Stimulated activated CD4-positive, alpha-beta T cell treated with anti-CD3 and anti-CD28 coated beads, TNF-alpha, amount 100 ng/mL, for 24 hours (primary cell): Measurements from ENCODE around the gene TRIM61.
A peak's percentile ranks its signal among the peaks of the same experiment; 100 is the strongest.
"Not testable (repeated sequence)": the region's sequence is repeated elsewhere in the genome, so short reads cannot be mapped to it uniquely, and the experiment has no call there.

Source experiments
- DNase-seq, 3 experiments: peaks; one replicate each; pipeline ENCODE4 v3.0.0-alpha.2; 2020; ENCODE audit warnings: low read depth in 3 of 3

Gene TRIM61

GRCh38 chr4:164956766-164957643 lies 20.5 kb downstream of the TRIM61 start:
- peak; percentile 48 to 76 (median 55) for DNase-seq

GRCh38 chr4:164955107-164955805 lies 22.2 kb downstream of the TRIM61 start:
- DNase-seq, result no peak

- no peak for DNase-seq
These were observed 24.9 kb downstream of the TRIM61 start for GRCh38 chr4:164952551-164952950.

- no peak for DNase-seq
These were observed 27.9 kb downstream of the TRIM61 start for GRCh38 chr4:164949448-164950143.

GRCh38 chr4:164948975-164949374 lies 28.5 kb downstream of the TRIM61 start:
- no peak for DNase-seq

- not testable (repeated sequence) for DNase-seq
These were observed 29.5 kb downstream of the TRIM61 start for GRCh38 chr4:164948006-164948405.

GRCh38 chr4:164946810-164947209 lies 30.6 kb downstream of the TRIM61 start:
- no peak for DNase-seq

GRCh38 chr4:164945146-164945545 lies 32.3 kb downstream of the TRIM61 start:
- DNase-seq, result no peak

GRCh38 chr4:164943192-164943591 lies 34.3 kb downstream of the TRIM61 start:
- no peak for DNase-seq

- DNase-seq, result no peak
These were observed 39.7 kb downstream of the TRIM61 start for GRCh38 chr4:164937576-164938270.

- DNase-seq, result not testable (repeated sequence)
These were observed 41.4 kb downstream of the TRIM61 start for GRCh38 chr4:164935865-164936606.

GRCh38 chr4:164935363-164935762 lies 42.1 kb downstream of the TRIM61 start:
- DNase-seq, result no peak

GRCh38 chr4:164933244-164933643 lies 44.2 kb downstream of the TRIM61 start:
- no peak for DNase-seq

- DNase-seq, result no peak
These were observed 45.7 kb downstream of the TRIM61 start for GRCh38 chr4:164931551-164932324.

GRCh38 chr4:164930647-164931046 lies 46.8 kb downstream of the TRIM61 start:
- no peak for DNase-seq

GRCh38 chr4:164927101-164927500 lies 50.4 kb downstream of the TRIM61 start:
- not testable (repeated sequence) for DNase-seq

GRCh38 chr4:164926301-164926700 lies 51.2 kb downstream of the TRIM61 start:
- DNase-seq, result no peak

GRCh38 chr4:164924670-164925238 lies 52.7 kb downstream of the TRIM61 start:
- DNase-seq, result no peak

GRCh38 chr4:164918956-164919355 lies 58.5 kb downstream of the TRIM61 start:
- DNase-seq, result no peak
